T-helper 2 cell treated with Interferon-gamma antibody and Interleukin-4, amounts not matched to agents 100 ng/mL and 5 ng/mL, for 36 hours (primary cell): ENCODE results near the gene GORASP1. TPM values are rescaled to one million over a fixed set of nuclear protein-coding genes. Genes with fewer than 3 reads are reported as not detected.

Experiments used
- intact Hi-C: fragments of 100-400 bp; cut with micrococcal nuclease; formaldehyde crosslinking; loops from one replicate; pipeline ENCODE4 v1.15.1; 2023
- total RNA-seq: library from RNA; stranded (reverse); gene quantifications from 2 replicates; pipeline ENCODE4 v1.2.3, GENCODE V29; 2022

The GORASP1 gene
- total RNA-seq, 1 donor from 2014 or later, result 27.4 TPM

GRCh38 chr3:39103791-39104552, 3.5 kb downstream of the GORASP1 start:
- intact Hi-C loops, result no loop called here

- intact Hi-C loops, result no loop called here
These were observed 4.1 kb downstream of the GORASP1 start for GRCh38 chr3:39103324-39103693.

- intact Hi-C loops, result no loop called here
These were observed 4.7 kb downstream of the GORASP1 start for GRCh38 chr3:39102504-39103323.

- intact Hi-C loops, result loop anchor here (1.0 kb wide), 1 partner anchor 187 kb away; no protein-coding TSS in a partner anchor
These were observed 6.3 kb downstream of the GORASP1 start for GRCh38 chr3:39101022-39101689.

- intact Hi-C loops, result no loop called here
These were observed 6.9 kb downstream of the GORASP1 start for GRCh38 chr3:39100500-39100886.

- intact Hi-C loops, result no loop called here
These were observed 7.5 kb downstream of the GORASP1 start for GRCh38 chr3:39099738-39100499.

GRCh38 chr3:39099242-39099641, 8.2 kb downstream of the GORASP1 start:
- intact Hi-C loops, result no loop called here

GRCh38 chr3:39098473-39099000, 8.9 kb downstream of the GORASP1 start:
- intact Hi-C loops, result no loop called here

- intact Hi-C loops, result no loop called here
These were observed 9.5 kb downstream of the GORASP1 start for GRCh38 chr3:39097716-39098472.

GRCh38 chr3:39096775-39097174, 10.7 kb downstream of the GORASP1 start:
- intact Hi-C loops, result no loop called here

GRCh38 chr3:39095778-39096177, 11.6 kb downstream of the GORASP1 start:
- intact Hi-C loops, result no loop called here

GRCh38 chr3:39094851-39095677, 12.4 kb downstream of the GORASP1 start:
- intact Hi-C loops, result no loop called here

GRCh38 chr3:39090922-39091321, 16.5 kb downstream of the GORASP1 start:
- intact Hi-C loops, result no loop called here

GRCh38 chr3:39088889-39089288, 18.5 kb downstream of the GORASP1 start:
- intact Hi-C loops, result no loop called here

GRCh38 chr3:39088456-39088855, 19.0 kb downstream of the GORASP1 start:
- intact Hi-C loops, result no loop called here

- intact Hi-C loops, result no loop called here
These were observed 21.3 kb downstream of the GORASP1 start for GRCh38 chr3:39086144-39086543.

GRCh38 chr3:39082666-39083313, 24.6 kb downstream of the GORASP1 start:
- intact Hi-C loops, result no loop called here

GRCh38 chr3:39080026-39080425, 27.4 kb downstream of the GORASP1 start:
- intact Hi-C loops, result no loop called here

GRCh38 chr3:39079530-39079929, 27.9 kb downstream of the GORASP1 start:
- intact Hi-C loops, result loop anchor here (2.0 kb wide), 1 partner anchor 15 kb away; no protein-coding TSS in a partner anchor
